GM10248 (cell line): ENCODE measurements around the gene TBL2.
A peak's percentile ranks its signal among the peaks of the same experiment; 100 is the strongest.
"Not testable (repeated sequence)": the region's sequence is repeated elsewhere in the genome, so short reads cannot be mapped to it uniquely, and the experiment has no call there.

Experiments used
- CTCF ChIA-PET: fragments of 300-600 bp; sonication (Branson Sonifier 250); formaldehyde crosslinking; extraction: SDS; loops from one replicate; lab custom pipeline; 2021; ENCODE audit warnings: antibody characterized with exemption; lab: Yijun Ruan, JAX
- POLR2A ChIA-PET: fragments of 350-650 bp; sonication (Branson Sonifier 250); formaldehyde crosslinking; extraction: SDS; loops from one replicate; lab custom pipeline; 2020; ENCODE audit warnings: antibody characterized with exemption; lab: Yijun Ruan, JAX
- DNase-seq: peaks from one replicate; pipeline ENCODE4 v3.0.0; 2012; ENCODE audit errors: extremely low spot score
- TF ChIP-seq, protein P1 (sequence below): IDR thresholded peaks from 2 replicates; pipeline ENCODE4 v1.5.1; 2012; ENCODE audit warnings: mild to moderate bottlenecking, low read depth; ENCODE audit errors: extremely low read depth, missing control alignments, control extremely low read depth

TBL2 gene

DNA sequence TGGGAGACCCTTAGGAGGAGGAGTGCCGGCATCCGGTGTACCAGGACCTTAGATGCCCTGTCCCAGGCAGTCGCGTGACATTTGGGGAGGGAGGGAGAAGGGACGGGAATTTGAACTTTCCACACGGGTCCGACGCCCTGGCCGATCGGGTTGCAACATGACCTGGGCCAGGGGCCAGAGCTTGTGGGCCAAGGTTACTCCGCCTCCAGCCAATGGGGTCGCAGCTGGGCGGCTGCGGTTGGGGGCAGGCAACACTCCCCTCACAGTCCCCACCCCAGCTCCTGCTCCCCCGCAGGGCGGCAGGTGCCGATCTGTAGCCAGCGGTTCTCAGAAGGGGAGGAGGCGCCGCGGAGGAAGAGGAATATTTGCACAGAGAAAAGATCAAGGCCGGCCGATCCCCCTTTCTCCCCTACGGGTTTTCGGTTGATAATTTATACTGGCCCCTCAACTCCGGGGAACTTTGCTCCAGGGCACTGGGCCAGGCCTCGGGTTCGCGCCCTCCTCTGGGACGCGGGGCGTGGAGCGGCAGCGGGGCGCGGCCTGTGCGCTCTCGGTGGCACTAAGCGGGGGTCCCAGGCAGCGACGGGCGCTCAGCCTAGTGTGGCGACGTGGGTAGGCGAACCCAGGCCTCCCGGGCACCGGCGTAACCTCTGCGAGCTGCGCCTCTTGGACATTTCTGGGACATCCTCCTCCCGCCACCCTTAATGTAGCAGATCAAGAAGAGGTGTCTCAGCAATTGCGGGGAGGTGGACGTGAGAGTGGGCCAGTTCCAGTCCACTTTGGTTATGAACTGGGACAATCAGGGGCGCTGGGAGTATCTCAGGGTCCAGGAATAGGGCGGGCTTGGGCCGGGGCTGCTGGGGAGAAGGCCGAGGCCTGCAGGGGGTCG lies 44.8 kb upstream of the TBL2 start:
- ChIA-PET POLR2A (no interaction called here), CTCF (no interaction called here)
- DNase-seq, result no peak
- TF ChIP-seq, protein P1, sequence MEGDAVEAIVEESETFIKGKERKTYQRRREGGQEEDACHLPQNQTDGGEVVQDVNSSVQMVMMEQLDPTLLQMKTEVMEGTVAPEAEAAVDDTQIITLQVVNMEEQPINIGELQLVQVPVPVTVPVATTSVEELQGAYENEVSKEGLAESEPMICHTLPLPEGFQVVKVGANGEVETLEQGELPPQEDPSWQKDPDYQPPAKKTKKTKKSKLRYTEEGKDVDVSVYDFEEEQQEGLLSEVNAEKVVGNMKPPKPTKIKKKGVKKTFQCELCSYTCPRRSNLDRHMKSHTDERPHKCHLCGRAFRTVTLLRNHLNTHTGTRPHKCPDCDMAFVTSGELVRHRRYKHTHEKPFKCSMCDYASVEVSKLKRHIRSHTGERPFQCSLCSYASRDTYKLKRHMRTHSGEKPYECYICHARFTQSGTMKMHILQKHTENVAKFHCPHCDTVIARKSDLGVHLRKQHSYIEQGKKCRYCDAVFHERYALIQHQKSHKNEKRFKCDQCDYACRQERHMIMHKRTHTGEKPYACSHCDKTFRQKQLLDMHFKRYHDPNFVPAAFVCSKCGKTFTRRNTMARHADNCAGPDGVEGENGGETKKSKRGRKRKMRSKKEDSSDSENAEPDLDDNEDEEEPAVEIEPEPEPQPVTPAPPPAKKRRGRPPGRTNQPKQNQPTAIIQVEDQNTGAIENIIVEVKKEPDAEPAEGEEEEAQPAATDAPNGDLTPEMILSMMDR, result no peak

DNA sequence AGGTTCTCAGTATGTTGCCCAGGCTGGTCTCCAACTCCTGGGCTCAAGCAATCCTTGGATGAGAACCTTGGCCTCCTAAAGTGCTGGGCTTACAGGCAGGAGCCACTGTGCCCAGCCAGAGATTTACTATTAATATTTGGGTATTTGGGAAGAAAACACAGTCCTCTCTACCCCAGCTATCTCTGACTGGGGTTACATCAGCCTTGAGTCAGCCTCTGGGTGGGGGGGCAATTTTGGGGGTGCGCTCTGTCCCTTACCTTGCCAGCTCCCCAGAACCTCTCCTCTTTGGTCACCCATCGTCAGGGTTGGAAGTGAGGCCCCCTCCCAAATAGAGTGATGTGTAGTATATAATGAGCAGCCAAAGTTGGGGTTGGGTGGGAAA lies 44.1 kb upstream of the TBL2 start:
- POLR2A ChIA-PET, result no interaction called here
- CTCF ChIA-PET, result no interaction called here
- no peak for DNase-seq
- TF ChIP-seq, protein P1, result no peak

DNA sequence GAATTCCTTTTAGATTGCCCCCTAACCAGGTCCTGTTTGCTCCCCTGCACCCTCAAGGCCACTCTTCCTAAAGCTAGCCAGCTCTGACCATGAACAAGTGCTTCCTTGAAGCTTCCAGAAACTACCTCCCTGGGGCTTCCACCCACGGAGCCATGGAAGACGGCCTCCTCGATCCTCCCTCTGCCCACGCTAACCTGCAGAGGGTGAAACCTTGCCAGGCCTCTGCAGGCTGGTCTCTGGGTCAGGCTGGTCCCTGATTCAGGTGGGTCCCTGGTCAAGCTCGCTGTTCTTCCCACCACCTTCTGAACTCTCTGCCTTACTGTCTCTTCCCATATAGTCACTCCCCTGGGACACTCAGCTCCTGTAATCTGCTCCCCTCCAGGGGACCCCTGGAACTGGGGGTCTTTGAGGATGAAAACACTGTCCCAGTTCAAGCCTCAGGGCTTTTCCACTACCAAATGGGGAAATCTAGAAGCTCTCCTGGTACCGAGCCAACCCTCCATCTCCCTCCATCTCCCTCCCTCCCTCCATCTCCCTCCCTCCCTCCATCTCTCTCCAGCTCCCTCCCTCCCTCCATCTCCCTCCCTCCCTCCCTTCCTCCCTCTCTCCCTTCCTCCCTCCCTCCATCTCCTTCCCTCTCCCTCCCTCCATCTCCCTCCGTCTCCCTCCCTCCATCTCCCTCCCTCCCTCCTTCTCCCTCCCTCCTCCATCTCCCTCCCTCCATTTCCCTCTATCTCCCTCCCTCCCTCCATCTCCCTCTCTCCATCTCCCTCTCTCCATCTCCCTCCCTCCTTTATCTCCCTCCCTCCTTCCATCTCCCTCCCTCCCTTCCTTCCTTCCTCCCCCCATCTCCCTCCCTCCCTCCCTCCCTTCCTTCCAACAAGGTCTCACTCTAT lies 43.0 kb upstream of the TBL2 start:
- TF ChIP-seq, protein P1, result no peak
- ChIA-PET CTCF (interaction anchor here (1.2 to 1.6 kb wide), 3 partner anchors 15 to 104 kb away, joined by 3 to 12 read pairs (median 3); no protein-coding TSS in a partner anchor), POLR2A (no interaction called here)
- DNase-seq, result no peak

DNA sequence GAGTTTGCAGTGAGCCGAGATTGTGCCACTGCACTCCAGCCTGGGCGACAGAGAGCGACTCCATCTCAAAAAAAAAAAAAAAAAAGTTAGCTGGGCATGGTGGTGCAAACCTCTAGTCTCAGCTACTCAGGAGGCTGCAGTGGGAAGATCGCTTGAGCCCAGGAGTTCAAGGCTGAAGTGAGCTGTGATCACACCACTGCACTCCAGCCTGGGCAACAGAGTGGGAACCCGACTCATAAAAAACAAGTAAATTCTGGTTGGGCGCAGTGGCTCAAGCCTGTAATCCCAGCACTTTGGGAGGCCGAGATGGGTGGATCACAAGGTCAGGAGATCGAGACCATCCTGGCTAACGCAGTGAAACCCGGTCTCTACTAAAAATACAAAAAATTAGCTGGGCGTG lies 41.0 kb upstream of the TBL2 start:
- POLR2A ChIA-PET, DNase-seq: not testable (repeated sequence)
- CTCF ChIA-PET, result interaction anchor here (2.9 to 5.4 kb wide), 2 partner anchors 13 to 115 kb away, joined by 8 to 44 read pairs; no protein-coding TSS in a partner anchor

DNA sequence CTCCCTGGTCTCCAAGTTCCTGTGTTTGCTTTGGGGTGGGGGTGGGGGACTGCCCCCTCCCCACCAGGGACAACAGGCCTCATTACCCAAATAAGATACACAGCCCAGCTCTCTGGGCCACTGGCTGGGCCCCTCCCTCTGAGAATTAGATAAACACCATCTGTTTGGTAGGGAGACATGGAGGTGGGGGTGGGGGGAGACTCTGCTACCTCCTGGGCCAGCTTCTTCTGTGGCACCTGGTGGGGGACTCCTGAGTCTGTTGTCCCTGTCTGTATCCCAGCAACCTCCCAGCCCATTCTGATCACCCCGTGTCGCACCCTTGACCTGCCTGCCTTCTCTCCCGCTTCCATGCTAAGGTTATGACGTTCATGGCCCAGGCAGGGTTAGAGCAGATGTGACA lies 40.2 kb upstream of the TBL2 start:
- ChIA-PET POLR2A (no interaction called here), CTCF (interaction anchor here (2.9 to 5.4 kb wide), 2 partner anchors 12 to 116 kb away, joined by 8 to 44 read pairs; no protein-coding TSS in a partner anchor)
- TF ChIP-seq, protein P1, result no peak
- no peak for DNase-seq

DNA sequence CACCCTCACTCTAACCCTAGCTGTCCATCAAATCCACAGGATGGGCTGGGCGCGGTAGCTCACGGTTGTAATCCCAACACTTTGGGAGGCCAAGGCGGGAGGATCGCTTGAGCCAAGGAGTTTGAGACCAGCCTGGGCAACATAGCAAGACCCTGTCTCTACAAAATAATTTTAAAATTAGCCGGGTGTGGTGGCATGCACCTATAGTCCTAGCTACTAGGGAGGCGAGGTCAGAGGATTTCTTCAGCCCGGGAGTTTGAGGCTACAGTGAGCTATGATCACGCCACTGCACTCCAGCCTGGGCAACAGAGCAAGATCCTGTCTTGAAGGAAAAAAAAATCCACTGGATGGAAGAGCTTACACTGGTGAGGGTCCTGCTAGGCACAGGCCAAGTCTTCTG lies 39.1 kb upstream of the TBL2 start:
- DNase-seq, POLR2A ChIA-PET: not testable (repeated sequence)
- CTCF ChIA-PET, result interaction anchor here (2.3 to 5.4 kb wide), 3 partner anchors 11 to 117 kb away, joined by 6 to 44 read pairs (median 8); no protein-coding TSS in a partner anchor

DNA sequence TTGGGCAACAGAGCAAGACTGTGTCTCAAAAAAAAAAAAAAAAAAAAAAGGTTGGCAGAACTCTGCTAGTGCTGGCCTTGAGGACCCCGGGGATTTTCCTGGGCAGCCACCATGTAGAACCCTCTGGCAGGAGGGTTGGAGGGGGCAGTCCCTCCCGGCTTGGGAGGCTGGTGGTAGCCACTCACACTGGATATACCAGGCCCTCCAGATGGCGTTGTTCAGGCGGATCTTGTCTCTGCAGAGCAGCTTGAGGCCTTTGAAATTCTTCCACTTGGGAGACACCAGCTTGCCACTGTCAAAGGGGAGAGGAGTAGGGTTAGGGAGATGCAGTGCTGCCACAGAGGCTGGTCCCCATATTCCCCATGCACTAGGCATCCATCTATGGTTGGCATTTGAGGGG lies 37.5 kb upstream of the TBL2 start:
- CTCF ChIA-PET, result interaction anchor here (0.6 to 5.4 kb wide), 4 partner anchors 9 to 198 kb away, joined by 3 to 44 read pairs (median 5); no protein-coding TSS in a partner anchor
- DNase-seq, result no peak
- TF ChIP-seq, protein P1, result peak; percentile 7
- POLR2A ChIA-PET, result no interaction called here

DNA sequence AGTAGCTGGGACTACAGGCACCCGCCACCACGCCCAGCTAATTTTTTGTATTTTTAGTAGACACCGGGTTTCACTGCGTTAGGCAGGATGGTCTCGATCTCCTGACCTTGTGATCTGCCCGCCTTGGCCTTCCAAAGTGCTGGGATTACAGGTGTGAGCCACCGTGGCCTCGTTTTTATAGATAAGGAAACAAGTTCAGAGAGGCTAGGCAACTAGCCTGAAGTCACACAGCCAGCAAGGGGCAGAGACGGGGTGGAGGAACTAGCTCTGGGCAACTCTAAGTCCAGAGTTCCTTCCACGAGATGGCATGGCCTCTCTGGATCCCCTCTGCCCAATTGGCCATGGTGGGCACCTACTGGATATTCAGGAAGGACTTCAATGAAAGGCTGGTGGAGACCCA lies 36.6 kb upstream of the TBL2 start:
- CTCF ChIA-PET, result interaction anchor here (1.4 to 5.4 kb wide), 3 partner anchors 8 to 128 kb away, joined by 4 to 44 read pairs (median 6); no protein-coding TSS in a partner anchor
- DNase-seq, POLR2A ChIA-PET: not testable (repeated sequence)
